Stimulated activated CD8-positive, alpha-beta memory T cell treated with anti-CD3 and anti-CD28 coated beads, Interleukin-12 subunit alpha, Interleukin-12 subunit beta, amount 100 ng/mL, for 24 hours (primary cell): ENCODE measurements around the gene VPS18.

Source experiments
- DNase-seq: peaks from one replicate; pipeline ENCODE4 v3.0.0-alpha.2; 2020; ENCODE audit errors: extremely low read depth

Gene VPS18

DNA sequence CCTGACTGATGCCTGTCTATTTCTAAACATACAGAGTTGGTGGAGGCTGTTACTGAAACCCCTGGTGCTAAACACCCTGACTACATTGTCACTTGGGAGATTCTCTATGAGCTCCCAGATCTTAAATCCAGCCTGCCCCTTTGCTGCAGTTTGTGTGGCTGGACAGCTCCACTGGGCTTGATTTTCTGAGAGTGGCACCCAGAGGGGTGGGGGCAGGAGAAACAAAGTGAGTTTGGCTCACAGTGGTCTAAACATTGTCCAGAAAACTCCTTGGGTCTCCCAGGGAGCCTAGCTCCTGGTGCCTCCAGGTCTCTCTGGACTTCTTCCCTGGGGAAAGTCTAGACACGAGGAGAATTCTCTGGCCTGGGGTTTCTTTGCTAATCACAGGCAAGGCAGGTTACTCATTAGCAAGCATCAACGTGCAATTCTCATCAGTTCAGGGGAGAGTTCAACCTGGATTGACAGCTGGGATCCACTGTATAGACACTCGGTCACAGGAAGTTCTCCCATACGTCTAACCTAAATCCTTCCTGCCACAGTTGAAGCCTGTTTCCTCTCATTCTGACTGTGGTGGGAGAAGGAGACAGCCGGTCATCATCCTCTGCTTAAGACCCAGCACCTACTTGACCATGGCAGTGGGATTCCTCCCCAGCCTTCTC lies 27.8 kb downstream of the VPS18 start:
- no peak for DNase-seq

GRCh38 chr15:40922608-40923005 lies 28.4 kb downstream of the VPS18 start:
- no peak for DNase-seq

- no peak for DNase-seq
Measured at GRCh38 chr15:40923551-40923950, 29.3 kb downstream of the VPS18 start.

DNA sequence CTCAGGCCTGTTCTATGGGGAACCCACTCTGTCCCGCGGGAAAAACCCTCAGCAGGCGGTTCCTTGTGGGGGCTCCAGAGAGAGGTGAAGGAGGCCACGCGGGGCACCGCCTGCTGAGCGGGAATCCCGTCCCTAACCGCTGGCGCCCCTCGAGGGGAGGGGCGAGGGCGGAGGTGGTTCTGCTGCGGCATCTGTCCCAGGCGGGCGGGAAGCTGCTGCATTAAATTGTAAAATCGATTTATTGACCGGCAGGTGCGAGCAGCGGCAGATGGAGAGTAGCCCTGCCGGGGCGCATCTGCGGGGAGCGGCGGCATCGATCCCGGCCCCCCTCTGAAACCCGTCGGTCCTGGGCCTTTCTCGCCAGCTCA lies 31.2 kb downstream of the VPS18 start:
- DNase-seq = no peak

- DNase-seq = no peak
Measured at GRCh38 chr15:40925863-40926658, 31.8 kb downstream of the VPS18 start.

DNA sequence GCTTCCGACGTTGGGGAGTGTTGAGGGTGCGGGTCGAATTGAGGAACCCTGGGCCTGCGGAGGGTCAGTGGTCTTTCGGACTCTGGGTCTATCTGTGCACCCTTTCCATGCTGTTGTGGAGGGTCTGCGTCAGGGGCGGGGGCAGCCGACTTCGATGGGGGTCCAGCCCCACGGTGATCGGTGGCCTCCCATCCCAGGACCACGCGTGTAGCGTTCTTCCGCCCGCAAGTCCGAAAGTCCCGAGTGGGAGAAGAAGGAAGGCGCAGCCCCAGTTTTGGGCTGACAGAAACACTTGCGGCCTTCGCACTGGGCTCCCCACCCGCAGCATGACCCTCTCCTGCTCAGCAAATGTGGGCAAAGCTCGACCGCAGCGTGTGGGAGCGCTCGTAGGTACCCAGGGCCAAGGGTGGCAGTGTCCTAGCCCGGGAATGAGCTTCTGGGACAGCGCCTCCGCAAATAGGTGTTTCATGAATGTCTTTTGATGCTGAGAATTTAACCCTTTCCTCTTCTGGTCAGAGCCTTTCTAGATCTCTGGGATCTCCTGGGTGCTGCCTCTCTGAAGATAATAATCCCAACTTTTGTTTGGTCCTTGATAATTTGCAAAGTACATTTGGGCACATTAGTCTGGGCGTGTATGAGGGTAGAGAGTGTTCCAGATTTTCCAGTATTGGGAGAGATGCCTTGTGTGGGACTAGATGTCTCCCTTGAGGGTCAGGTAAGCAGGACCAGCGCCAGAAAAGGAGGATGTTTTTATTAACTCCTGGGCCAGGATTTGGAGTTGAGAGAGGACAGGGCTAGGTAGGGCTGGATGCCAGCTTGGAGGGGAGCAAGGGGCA lies 32.6 kb downstream of the VPS18 start:
- DNase-seq = no peak

DNA sequence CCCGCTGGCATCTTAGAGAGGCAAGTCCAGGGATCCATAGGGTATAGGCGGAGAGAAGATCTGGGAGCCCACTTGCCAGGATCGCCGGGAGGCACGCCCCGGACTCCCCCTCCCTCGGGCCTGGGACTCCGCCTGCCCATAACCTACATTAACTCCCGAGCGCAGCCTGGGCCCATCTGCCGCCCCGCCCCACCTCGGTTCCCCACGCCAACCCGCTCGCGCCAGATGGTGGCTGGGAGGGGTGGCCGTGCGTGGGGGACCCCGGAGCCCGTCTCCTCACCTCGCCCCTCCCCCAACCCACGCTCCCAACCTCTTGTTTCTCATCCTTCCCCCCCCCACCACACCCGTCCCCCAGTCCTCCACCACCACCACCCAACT lies 33.2 kb downstream of the VPS18 start:
- no peak for DNase-seq

DNA sequence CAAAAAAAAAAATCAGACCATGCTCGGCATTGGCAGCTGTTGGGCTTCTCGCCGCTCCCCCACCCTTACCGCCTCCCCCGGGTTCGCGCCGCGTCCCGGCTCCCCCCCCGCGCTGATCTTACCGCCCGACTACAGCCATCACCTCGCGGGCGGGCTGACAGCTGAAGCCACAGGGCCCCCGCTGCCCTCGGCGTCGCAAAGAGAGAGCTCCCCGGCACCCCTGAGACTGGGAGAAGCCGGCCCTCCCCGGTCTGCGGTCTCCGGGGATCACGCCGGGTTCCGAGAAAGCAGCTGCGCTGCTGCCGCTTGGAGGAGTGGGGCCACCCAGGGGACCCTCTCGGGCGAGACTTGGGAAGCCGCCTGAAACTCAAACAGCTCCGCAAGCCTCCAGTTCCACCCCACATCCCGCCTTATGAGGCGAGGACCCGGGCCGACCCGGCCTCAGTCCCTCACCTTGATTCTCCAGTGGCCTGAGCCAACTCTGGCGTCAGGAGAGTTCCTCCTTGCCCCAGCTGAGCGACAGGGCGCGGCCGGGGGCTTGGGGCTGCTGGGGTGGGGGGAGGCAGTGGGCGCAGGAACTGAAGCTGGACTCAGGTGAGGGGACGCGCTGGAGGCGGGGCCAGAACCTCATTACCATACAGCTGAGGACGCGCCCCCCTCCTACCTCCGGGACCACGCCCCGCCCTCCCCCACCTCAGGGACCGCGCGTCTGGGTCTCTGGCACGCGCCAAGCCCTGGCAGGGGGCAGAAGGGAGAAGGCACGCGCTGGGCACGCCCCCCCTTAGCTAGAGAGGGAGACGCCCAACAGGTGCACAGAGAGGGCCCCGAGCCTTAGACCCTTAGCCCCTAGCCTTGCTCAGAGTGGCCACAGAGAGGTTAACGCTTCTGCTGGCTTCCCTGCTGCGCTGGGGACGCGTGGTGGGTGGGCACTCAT lies 33.9 kb downstream of the VPS18 start:
- no peak for DNase-seq

DNA sequence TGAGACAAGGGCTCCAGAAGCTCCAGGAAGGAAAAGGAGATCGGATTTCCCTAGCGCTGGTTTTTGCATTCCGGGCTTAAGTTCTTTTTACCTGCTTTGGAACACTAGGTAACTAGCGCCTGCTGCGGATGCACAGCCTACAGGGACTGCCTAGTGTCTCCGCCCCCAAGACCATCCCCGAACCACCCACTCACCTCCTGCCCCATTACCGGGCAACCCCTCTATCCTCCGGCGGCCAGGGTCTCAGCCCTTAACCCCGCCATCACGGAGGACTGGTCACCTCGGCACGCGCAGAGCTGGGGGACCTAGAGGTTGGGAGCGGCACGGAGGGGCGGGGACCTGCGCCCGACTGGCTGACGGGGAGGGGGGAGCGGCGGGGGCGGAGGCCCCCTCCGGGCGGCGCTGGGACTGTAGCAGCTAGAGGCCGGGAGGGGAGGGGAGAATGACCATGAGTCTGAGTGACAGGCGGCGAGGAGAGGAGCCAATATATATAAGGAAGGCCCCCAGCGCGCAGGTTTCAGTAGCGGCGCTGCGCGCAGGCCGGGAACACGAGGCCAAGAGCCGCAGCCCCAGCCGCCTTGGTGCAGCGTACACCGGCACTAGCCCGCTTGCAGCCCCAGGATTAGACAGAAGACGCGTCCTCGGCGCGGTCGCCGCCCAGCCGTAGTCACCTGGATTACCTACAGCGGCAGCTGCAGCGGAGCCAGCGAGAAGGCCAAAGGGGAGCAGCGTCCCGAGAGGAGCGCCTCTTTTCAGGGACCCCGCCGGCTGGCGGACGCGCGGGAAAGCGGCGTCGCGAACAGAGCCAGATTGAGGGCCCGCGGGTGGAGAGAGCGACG lies 34.8 kb downstream of the VPS18 start, which contains the start of gene DLL4:
TSS of gene DLL4 (plus strand) at position 520 of the 839 bp plus-strand sequence. CDS start 329 bp downstream, outside the sequence.
- DNase-seq = no peak

GRCh38 chr15:40929660-40930429 lies 35.6 kb downstream of the VPS18 start:
- DNase-seq = no peak

GRCh38 chr15:40930430-40931299 lies 36.4 kb downstream of the VPS18 start:
- no peak for DNase-seq

DNA sequence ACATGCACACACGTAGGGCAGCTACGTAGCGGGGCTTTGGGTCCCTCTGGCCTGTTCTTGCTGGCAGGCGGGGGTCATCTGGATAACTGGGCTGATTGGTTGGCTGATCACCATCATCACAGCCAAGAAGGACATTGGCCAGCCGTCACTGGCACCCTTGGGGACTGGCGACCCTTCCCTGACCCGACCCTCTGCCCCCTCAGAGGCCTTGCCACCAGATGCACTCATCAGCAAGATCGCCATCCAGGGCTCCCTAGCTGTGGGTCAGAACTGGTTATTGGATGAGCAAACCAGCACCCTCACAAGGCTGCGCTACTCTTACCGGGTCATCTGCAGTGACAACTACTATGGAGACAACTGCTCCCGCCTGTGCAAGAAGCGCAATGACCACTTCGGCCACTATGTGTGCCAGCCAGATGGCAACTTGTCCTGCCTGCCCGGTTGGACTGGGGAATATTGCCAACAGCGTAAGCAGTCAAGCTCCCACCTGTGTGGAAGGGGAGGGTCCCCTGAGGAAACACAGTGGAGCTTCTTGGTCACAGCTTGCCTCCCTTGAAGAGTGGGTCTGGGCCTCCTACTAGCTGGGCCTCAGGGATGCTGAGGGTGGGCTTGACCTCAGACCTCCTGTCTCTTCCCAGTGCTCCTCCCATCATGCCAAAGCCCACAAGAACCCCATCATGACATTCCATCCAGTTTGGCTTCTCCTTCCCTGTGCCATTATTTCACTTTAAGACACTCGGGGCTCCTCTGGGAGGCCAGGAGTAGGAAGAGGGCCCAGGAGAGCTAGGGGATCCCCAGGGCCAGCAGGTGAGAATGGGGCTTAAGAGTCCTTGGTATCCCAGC lies 37.3 kb downstream of the VPS18 start:
- no peak for DNase-seq

DNA sequence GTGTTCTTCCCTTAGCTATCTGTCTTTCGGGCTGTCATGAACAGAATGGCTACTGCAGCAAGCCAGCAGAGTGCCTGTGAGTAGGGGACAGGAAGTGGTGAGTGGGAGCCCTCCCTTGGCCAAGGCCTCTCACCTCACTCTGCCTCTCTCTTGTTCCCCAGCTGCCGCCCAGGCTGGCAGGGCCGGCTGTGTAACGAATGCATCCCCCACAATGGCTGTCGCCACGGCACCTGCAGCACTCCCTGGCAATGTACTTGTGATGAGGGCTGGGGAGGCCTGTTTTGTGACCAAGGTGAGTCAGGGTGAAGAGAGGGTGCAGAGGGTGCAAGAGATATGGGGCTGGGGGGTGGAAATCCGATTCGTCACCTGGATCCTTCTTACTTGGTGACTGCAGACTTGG lies 37.9 kb downstream of the VPS18 start:
- no peak for DNase-seq

DNA sequence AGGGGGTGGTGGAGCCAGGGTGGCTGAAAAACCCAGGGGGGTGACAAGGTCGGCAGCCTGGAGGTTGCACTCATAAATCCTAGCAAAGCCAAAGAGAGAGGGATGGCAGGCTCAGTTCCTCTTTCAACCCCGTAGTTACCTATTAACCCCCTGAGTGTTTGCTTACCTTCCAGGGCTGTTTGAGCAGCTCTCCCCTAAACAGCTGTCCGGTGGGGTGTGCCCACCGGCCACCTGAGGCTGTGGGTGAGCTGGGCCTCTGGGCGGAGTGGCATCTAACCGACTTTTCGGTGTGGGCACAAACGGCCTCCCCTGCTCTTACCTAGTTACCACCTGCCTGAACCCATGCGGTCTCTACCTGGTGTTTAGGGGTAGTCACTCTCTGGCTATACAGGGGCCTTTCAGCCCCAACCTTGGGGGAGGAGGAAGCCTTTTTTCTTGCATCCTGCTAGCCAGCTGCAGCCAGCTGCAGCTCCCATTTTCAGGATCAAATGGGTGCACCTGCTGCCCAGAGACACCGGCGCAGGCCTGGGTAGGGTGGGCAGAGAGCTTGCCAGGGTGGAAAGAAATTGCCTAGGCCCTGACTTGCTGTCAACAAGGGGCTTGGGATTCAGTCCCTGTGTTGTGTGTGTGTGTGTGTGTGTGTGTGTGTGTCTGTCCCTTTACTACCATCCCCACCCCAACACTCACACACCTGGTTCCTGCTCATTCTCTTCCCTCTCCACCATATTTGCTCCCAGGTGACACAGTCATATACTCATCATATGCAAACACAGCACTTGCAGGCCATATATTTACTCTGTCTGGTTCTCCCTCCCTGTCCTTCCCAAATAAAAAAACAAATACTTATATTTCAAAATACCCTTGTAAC lies 38.6 kb downstream of the VPS18 start:
- DNase-seq = no peak

GRCh38 chr15:40933517-40933902 lies 39.3 kb downstream of the VPS18 start:
- no peak for DNase-seq

DNA sequence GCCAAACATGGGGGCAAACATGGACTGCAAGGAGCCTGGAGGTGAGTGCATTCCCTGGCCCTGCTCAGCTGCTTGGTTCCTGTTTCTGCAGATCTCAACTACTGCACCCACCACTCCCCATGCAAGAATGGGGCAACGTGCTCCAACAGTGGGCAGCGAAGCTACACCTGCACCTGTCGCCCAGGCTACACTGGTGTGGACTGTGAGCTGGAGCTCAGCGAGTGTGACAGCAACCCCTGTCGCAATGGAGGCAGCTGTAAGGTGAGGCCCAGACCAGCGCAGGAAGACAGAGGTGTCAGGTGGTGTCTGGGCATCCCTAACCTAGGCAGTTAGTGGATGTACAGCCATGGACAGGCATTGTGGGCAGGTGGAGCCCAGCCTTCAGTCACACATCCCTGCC lies 40.2 kb downstream of the VPS18 start:
- DNase-seq = no peak

DNA sequence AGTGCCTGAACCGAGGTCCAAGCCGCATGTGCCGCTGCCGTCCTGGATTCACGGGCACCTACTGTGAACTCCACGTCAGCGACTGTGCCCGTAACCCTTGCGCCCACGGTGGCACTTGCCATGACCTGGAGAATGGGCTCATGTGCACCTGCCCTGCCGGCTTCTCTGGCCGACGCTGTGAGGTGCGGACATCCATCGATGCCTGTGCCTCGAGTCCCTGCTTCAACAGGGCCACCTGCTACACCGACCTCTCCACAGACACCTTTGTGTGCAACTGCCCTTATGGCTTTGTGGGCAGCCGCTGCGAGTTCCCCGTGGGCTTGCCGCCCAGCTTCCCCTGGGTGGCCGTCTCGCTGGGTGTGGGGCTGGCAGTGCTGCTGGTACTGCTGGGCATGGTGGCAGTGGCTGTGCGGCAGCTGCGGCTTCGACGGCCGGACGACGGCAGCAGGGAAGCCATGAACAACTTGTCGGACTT lies 42.0 kb downstream of the VPS18 start:
- DNase-seq = no peak
